ENCODE measurements around the gene RRP8.

RRP8 gene

GRCh38 chr11:6599449-6599848 is 4.0 kb downstream of the RRP8 start:
- DNase-seq, result no peak

DNA sequence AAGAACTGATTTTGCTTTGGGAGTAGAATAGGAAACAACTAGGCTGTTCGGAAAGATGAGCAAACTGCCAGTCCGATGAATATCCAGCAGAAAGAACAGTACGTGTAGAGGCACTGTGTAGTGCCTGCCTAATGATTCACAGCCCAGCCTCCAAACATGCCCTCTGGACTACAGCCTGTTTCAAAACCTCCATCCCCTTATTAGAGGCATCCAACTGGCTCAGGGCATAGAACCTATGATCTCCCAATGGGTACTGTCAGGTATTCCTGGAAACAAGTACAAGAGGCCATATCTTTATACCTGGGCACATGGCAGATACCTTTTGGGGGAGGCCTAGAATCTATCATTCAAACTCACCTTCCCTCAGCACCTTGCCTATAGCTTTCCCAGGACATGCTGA is 4.9 kb downstream of the RRP8 start:
- DNase-seq, result no peak

- no peak for DNase-seq
These were observed 7.1 kb downstream of the RRP8 start for GRCh38 chr11:6596239-6596877.

DNA sequence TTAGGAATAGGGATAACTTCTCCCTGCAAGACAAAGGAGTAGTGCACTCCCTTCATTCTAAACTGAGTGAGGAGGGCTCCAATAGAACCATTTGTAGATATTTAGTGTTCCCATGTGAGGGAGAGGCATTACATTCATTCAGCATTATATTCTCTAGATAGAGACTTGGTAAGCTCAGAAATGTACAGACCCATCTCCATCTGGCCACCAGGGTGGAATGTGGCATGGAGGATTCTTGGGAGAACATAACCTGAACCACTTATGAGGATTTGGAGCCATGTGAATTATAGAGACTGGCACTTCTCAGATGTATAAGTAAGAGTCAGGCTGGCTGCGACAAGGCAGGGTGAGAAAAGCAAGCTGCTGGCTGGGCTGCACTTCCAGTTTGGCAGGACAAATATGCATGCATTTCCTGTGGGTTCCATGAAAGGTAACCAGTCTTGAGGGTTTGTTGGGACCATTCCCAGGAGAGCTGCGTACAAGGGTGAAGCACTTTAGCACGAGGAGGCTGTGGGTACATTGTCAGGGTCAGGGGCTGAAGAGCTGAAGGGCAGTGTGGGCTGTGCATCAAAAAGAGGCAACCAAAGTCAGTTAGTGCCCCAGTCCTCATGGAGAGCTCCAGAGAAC is 9.2 kb downstream of the RRP8 start:
- DNase-seq, result no peak

GRCh38 chr11:6588018-6588417 is 15.4 kb downstream of the RRP8 start:
- DNase-seq, result no peak

GRCh38 chr11:6587360-6587953 is 16.0 kb downstream of the RRP8 start:
- peak; percentile 61 to 81 for DNase-seq

DNA sequence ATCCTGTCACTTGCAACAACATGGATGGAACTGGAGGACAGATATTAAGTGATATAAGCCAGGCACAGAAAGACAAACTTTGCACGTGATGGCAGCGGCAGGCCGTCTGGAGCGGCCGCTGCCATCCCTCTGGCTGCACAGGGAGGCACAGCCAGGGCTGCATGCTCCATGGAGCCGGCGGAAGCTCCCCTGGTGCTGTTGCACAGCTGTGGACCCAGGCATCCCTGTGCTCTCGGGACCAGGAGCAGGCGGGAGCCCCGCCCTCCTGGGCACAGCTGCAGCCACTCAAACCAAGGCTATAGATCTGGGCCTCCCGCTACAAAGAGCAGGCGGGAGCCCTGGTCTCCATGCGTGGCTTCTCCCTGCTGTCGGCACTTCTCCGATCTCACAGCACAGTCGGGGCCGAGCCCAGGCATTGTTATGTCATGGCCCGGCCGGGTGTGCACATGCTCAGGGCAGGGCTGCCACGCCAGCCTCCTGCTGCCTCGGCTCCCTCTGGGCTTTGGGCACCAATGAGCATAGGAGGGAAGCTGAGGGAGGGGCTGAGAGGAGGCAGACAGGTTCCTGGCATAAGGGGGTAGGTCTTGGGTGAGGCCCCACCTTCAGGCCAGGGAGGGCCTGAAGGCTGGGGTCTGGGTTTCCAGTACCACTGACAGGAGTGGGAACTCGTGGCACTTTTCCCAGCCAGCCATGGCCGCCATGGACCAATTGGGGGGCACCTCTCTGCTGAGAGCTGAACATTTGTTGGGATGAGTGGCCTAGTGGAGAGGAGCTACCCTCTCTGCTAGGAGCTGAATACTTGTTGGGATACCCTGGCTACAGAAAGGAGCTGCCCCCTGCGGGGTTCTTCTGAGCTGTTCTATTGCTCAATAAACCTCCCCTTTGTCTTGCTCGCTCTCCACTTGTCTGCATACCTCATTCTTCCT is 16.7 kb downstream of the RRP8 start:
- no peak for DNase-seq

GRCh38 chr11:6584528-6584927 is 18.9 kb downstream of the RRP8 start:
- no peak for DNase-seq

- DNase-seq, result no peak
These were observed 19.8 kb downstream of the RRP8 start for GRCh38 chr11:6583584-6583983.

- DNase-seq, result no peak
These were observed 23.7 kb downstream of the RRP8 start for GRCh38 chr11:6579681-6580080.

- DNase-seq, result no peak
These were observed 25.3 kb downstream of the RRP8 start for GRCh38 chr11:6578134-6578533.

GRCh38 chr11:6576471-6577373 is 26.7 kb downstream of the RRP8 start:
- DNase-seq, result peak; percentile 87 to 90

DNA sequence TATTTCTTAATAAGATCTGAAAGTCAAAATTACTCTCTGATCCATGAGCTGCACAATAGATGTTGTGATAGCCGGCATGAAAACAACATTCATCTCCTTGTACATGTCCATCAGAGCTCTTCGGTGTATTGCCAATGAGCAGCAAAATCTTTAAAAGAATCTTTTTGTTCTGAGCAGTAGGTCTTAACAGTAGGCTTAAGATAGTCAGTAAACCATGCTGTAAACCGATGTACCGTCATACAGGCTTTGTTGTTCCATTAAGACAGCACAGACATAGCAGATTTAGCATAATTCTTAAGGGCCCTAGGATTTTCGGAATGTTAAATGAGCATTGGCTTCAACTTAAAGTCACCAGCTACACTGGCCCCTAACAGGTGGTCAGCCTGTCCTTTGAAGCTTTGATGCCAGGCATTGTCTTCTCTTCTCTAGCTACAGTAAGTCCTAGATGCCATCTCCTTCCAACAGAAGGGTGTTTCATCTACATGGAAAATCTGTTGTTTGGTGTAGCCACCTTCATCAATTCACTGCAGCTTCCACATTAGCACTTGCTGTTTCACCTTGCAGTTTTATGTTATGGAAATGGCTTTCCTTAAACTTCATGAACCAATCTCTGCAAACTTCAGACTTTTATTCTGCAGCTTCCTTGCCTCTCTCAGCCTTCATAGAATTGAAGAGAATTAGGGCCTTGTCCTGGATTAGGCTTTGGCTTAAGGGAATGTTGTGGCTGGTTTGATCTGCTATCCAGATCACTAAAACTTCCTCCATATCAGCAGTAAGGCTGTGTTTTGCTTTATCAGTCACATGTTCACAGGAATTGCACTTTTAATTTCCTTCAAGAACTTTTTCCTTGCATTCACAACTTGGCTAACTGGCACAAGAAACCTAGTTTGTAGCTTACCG is 28.4 kb downstream of the RRP8 start:
- no peak for DNase-seq

DNA sequence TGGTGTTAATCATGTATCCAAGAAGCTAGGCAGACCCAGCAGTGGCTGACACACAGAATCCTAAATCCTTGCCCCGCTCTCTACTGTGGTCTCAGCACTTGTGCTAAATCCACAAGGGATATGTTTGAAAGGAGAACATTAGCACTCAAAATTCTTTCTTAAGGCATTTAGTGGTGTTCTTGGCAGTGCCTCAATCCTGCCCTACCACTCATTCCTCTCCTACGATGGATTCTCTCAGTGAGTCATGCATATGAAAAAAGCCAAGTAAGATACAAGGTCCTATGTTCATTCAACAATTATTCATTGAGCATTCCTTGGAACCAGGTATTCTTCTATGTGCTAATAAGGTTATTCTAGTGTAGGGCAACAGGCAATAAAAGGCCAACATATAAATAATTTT is 31.2 kb downstream of the RRP8 start:
- no peak for DNase-seq

- no peak for DNase-seq
These were observed 31.9 kb downstream of the RRP8 start for GRCh38 chr11:6571434-6572008.

- no peak for DNase-seq
These were observed 32.6 kb downstream of the RRP8 start for GRCh38 chr11:6570691-6571427.

GRCh38 chr11:6569706-6570105 is 33.7 kb downstream of the RRP8 start:
- no peak for DNase-seq

GRCh38 chr11:6568191-6568918 is 35.1 kb downstream of the RRP8 start:
- peak; percentile 84 to 89 for DNase-seq

DNA sequence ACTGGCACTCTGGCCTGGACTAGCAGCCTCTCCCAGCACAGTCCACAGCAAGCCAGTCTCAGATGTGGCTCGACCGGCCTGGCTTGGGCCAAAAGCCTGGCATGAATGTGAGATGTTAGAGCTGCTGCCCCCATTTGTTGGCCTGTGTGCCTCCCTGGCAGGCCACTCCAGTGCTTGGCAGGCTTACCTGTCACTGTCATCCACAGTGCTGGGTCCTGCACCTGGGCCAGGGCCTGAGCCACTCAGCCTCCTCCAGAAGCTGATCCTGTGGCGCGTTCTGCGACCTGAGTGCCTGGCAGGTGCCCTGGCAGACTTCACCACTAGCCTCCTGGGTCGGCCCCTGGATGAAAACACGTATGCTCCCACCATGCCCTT is 36.1 kb downstream of the RRP8 start:
- DNase-seq, result peak in 1 of 2 experiments; percentile 44
